Fibroblast of villous mesenchyme (primary cell): ENCODE data around the gene IL13RA1. TPM values are rescaled to one million over a fixed set of nuclear protein-coding genes. Genes with fewer than 3 reads are reported as not detected.
A peak's percentile ranks its signal among the peaks of the same experiment; 100 is the strongest.

Experiments
- DNase-seq: peaks from one replicate; pipeline ENCODE4 v3.0.0-alpha.2; 2010; ENCODE audit warnings: low read depth
- H3K4me3 ChIP-seq: 2 replicates; pipeline ENCODE4 v1.5.1; 2011; ENCODE audit warnings: low read depth, mild to moderate bottlenecking, low read length
- total RNA-seq: library from RNA; depleted of rRNA; stranded (reverse); fragments of >200 nt; gene quantifications from 2 replicates; pipeline ENCODE4 v1.2.3, GENCODE V29; 2012
- TF ChIP-seq, protein P1 (sequence below): IDR thresholded peaks from 2 replicates; pipeline ENCODE4 v1.5.1; 2012; ENCODE audit warnings: low read depth, mild to moderate bottlenecking, low read length; ENCODE audit not compliant: insufficient read depth

Gene IL13RA1
- total RNA-seq, 1 donor: 61.3 TPM

DNA sequence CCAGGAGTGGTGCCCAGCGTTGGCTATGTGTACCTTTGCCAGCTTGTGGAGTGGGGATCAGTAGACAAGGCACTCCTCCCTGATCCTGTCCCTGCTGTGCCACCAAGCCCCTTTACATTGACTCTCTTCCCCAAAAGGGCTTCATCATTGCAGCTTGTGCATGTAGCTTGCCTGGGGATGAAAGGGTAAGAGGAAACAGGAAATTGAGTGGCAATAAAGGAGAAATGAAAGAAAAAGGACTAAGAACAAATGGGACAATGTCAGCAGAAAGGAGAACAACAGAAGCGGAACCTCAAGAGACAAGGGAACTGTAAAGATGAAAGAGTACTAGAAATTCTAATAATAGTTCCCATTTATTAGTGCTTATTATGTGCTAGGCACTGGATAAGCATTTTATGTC is 8.7 kb upstream of the IL13RA1 start:
- H3K4me3 ChIP-seq: no peak overlapping the region
- TF ChIP-seq, protein P1, sequence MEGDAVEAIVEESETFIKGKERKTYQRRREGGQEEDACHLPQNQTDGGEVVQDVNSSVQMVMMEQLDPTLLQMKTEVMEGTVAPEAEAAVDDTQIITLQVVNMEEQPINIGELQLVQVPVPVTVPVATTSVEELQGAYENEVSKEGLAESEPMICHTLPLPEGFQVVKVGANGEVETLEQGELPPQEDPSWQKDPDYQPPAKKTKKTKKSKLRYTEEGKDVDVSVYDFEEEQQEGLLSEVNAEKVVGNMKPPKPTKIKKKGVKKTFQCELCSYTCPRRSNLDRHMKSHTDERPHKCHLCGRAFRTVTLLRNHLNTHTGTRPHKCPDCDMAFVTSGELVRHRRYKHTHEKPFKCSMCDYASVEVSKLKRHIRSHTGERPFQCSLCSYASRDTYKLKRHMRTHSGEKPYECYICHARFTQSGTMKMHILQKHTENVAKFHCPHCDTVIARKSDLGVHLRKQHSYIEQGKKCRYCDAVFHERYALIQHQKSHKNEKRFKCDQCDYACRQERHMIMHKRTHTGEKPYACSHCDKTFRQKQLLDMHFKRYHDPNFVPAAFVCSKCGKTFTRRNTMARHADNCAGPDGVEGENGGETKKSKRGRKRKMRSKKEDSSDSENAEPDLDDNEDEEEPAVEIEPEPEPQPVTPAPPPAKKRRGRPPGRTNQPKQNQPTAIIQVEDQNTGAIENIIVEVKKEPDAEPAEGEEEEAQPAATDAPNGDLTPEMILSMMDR: no peak
- DNase-seq: no peak

DNA sequence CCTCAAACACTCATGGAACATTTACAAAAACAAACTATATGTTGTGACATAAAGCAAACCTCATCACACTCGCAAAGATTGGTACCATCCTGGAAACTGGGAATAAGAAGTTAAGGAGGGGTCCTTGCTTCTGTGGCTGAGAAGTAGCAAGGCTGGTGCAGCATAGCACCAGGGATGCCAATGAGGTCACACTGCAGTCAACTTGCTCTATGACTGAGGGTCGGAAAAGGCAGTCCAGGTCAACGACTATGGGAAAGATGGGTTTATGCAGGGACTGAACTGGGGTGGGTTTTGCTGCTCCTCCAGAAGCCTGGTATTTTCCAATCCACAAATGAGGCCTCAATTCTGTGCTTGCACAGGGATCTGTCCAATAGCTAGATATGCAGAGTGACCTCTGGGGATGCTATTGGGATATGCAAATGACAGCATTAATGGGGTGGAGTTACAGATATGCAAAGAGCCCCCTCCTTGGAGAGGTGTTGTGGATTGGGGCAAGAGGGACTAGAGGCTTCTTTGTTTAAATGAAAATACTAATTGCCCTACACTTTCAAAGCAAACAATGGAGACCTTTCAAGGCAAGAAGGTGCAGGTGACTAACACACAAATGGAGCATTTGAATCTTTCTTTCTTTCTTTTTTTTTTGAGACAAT is 7.2 kb upstream of the IL13RA1 start:
- H3K4me3 ChIP-seq: no peak overlapping the region
- no peak for DNase-seq
- TF ChIP-seq, protein P1: no peak

DNA sequence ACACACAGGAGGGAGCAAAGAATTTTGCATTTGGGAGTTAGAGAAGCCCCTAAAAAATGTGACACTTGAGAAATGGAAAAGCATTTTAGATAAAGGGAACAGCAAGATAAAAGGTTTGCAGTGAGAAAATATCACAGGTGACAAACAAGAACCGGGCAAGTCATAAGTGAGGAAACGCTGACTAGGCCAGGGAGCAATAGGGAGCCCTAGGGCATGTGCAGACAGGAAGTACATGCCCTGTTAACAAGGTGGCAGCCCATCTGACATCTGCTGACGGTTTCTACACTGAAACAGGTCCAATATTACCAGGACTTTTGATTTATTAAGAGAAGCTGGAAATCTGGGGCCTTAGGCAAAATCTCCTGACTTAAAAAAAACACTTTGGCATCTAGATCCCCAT is 4.0 kb upstream of the IL13RA1 start:
- no peak for DNase-seq
- TF ChIP-seq, protein P1: no peak
- H3K4me3 ChIP-seq: no peak overlapping the region

DNA sequence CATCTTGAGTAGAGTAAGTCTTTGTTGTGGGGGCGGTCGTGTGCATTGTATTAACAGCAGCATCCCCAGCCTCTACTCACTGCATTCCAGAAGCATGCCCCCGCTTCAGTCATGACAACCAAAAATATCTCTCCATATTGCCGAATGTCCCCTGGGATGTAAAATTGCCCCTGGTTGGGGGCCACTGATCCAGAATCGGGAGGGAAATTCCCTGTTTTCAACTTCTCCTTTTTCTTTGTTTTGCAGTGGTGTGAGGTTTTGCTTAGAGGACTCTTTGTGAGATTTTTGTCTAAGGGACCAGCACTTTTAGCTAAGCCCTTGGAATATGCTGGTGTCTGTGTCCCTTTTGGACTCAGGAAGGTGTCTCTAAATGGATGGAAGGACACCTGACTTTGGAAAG is 3.0 kb upstream of the IL13RA1 start:
- TF ChIP-seq, protein P1: no peak
- no peak for DNase-seq
- no peak overlapping the region for H3K4me3 ChIP-seq

DNA sequence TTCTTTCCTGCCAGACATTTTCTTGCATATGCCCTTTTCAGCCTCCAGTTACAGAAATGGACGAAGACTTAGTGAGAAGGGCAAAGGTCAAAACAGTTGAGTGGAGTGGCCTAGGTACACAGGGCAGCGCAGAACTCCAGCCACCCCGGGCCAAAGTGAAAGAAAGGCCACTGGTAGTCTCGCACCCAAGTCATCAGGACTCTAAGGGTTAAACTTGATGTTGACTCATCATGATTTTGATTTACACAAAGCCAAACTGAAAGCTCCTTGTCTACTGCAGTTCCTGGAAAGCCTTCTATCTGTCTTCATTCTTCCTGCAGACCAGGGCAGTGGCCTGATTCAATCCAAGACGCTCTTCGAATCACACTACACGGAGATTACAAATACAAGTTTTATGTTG is 2.6 kb upstream of the IL13RA1 start:
- no peak overlapping the region for H3K4me3 ChIP-seq
- peak; percentile 26 for DNase-seq
- TF ChIP-seq, protein P1: no peak

DNA sequence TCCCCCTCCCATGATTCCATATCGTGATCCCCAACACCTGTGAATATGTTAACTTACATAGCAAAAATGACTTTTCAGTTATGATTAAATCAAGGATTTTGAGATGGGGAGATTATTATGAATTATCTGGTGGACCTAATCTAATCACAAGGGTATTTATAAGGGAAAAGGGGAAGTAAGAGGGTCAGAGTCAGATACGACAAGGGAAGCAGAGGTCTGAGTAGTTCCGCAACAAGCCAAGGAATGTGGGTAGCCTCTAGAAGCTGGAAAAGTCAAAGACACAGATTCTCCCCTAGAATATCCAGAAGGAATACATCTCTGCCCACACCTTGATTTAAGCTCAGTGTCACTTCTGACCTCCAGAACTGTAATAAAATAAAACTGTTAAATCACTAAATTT is 1.0 kb upstream of the IL13RA1 start:
- H3K4me3 ChIP-seq: no peak overlapping the region
- TF ChIP-seq, protein P1: no peak
- DNase-seq: no peak

DNA sequence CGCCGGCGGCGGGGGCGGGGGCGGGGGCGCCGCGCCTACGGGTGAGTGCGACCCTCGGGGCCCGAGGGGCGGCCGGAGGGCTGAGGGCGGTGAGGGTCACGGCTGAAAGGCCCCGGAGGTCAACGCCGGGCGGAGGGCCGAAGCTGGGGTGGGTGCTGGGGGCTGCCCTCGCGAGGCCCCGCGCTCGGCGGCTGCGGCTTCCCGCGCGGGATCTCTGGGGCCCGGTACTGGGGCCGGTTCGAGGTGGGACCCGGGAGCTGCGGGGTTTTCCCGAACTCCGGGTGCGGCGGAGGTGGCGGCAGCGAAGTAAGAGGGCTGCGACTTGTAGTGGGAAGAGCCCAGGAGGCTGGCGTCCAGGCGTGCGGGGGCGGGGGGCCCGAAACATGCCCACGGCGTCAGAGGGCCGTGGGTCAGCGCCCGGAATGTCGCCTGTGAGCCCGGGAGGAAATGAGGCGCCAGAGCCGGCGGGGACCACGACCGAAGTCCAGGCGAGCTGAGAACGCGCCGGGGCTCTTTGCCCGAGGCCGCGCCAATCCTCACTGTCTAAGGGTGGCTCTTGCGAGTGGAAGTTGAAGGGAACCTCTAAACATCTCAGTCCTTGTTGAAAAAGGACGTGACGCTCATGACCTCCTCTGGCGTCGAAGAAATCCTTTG is 407 bp downstream of the IL13RA1 start:
- TF ChIP-seq, protein P1: no peak
- peak; percentile 28 for DNase-seq

More for the DNA sequence above, 407 bp downstream of the IL13RA1 start:
- peak overlapping the region; percentile 66 for H3K4me3 ChIP-seq
